GM12891 (cell line): ENCODE results near the gene TMEM200A.

Experiments used
- POLR2A ChIP-seq: IDR thresholded peaks from 2 replicates; pipeline ENCODE4 v1.6.1; 2011; ENCODE audit warnings: low read depth, low read length, control low read depth
- POLR2AphosphoS5 ChIP-seq: IDR thresholded peaks from 2 replicates; pipeline ENCODE4 v1.6.1; 2011; ENCODE audit warnings: low read depth, low read length, control low read depth
- POU2F2 ChIP-seq: IDR thresholded peaks from 2 replicates; pipeline ENCODE4 v1.6.1; 2011; ENCODE audit warnings: low read depth, mild to moderate bottlenecking, control low read depth, low read length, moderate library complexity
- SPI1 ChIP-seq: IDR thresholded peaks from 2 replicates; pipeline ENCODE4 v1.6.1; 2011; ENCODE audit warnings: low read depth, low read length, control low read depth
- TAF1 ChIP-seq: IDR thresholded peaks from 2 replicates; pipeline ENCODE4 v1.6.1; 2011; ENCODE audit warnings: low read depth, low read length, control low read depth

- TF ChIP-seq POLR2AphosphoS5 (no peak), POU2F2 (no peak), POLR2A (no peak), TAF1 (no peak), SPI1 (no peak)
These were observed 108.1 kb downstream of the TMEM200A start for GRCh38 chr6:130473886-130474285.
